Stimulated activated CD8-positive, alpha-beta memory T cell treated with anti-CD3 and anti-CD28 coated beads, Interleukin-2, amount 100 ng/mL, for 1 hour (primary cell): ENCODE data around the gene PARD3.
"Not testable (repeated sequence)": the region's sequence is repeated elsewhere in the genome, so short reads cannot be mapped to it uniquely, and the experiment has no call there.

Experiments used
- DNase-seq, 2 donors: peaks; one replicate each; pipeline ENCODE4 v3.0.0-alpha.2; 2020; ENCODE audit warnings: low read depth in 2 of 2

PARD3 gene

GRCh38 chr10:34268410-34268809 lies 546.7 kb downstream of the PARD3 start:
- not testable (repeated sequence) for DNase-seq

- no peak for DNase-seq
These were observed 552.1 kb downstream of the PARD3 start for GRCh38 chr10:34262985-34263384.

- DNase-seq: no peak
These were observed 554.2 kb downstream of the PARD3 start for GRCh38 chr10:34260904-34261303.

- no peak for DNase-seq
These were observed 558.9 kb downstream of the PARD3 start for GRCh38 chr10:34256216-34256615.

- no peak for DNase-seq
These were observed 560.1 kb downstream of the PARD3 start for GRCh38 chr10:34255035-34255434.

- DNase-seq: no peak
These were observed 560.5 kb downstream of the PARD3 start for GRCh38 chr10:34254596-34254995.

GRCh38 chr10:34252111-34252510 lies 563.0 kb downstream of the PARD3 start:
- DNase-seq: no peak

GRCh38 chr10:34251177-34251576 lies 563.9 kb downstream of the PARD3 start:
- no peak for DNase-seq

GRCh38 chr10:34250722-34251121 lies 564.4 kb downstream of the PARD3 start:
- no peak for DNase-seq

GRCh38 chr10:34249634-34250033 lies 565.5 kb downstream of the PARD3 start:
- DNase-seq: no peak

GRCh38 chr10:34247560-34247959 lies 567.5 kb downstream of the PARD3 start:
- no peak for DNase-seq

- DNase-seq: no peak
These were observed 570.2 kb downstream of the PARD3 start for GRCh38 chr10:34244756-34245484.

- no peak for DNase-seq
These were observed 573.7 kb downstream of the PARD3 start for GRCh38 chr10:34241226-34242000.

GRCh38 chr10:34240039-34240438 lies 575.1 kb downstream of the PARD3 start:
- no peak for DNase-seq

GRCh38 chr10:34237898-34238455 lies 577.1 kb downstream of the PARD3 start:
- DNase-seq: no peak

- DNase-seq: no peak
These were observed 578.2 kb downstream of the PARD3 start for GRCh38 chr10:34236931-34237330.

GRCh38 chr10:34235164-34235832 lies 579.8 kb downstream of the PARD3 start:
- DNase-seq: no peak

- no peak for DNase-seq
These were observed 582.6 kb downstream of the PARD3 start for GRCh38 chr10:34232481-34232880.

GRCh38 chr10:34231441-34232180 lies 583.5 kb downstream of the PARD3 start:
- DNase-seq: no peak

GRCh38 chr10:34229917-34230316 lies 585.2 kb downstream of the PARD3 start:
- no peak for DNase-seq

- DNase-seq: no peak
These were observed 587.0 kb downstream of the PARD3 start for GRCh38 chr10:34228066-34228465.

- no peak for DNase-seq
These were observed 590.5 kb downstream of the PARD3 start for GRCh38 chr10:34224639-34225038.
